Astrocyte (in vitro differentiated cells and primary cell): Measurements from ENCODE around the gene CDC45. TPM values are rescaled to one million over a fixed set of nuclear protein-coding genes. Genes with fewer than 3 reads are reported as not detected.

Experiments
- DNase-seq: peaks from one replicate; pipeline ENCODE4 v3.0.0-alpha.2; 2010; ENCODE audit warnings: low read depth
- FAIRE-seq: peaks from 2 replicates; lab custom pipeline; 2011; peaks lifted over from hg19 to GRCh38; lab: Jason Lieb, UNC
- H2AFZ ChIP-seq: 2 replicates; pipeline ENCODE4 v1.6.0; 2012; ENCODE audit warnings: low read depth, low read length, inconsistent platforms
- H3K27ac ChIP-seq: 2 replicates; pipeline ENCODE4 v1.5.1; 2011; ENCODE audit warnings: low read depth, low read length, inconsistent platforms
- H3K27me3 ChIP-seq: 2 replicates; pipeline ENCODE4 v1.6.0; 2011; ENCODE audit warnings: low read length, inconsistent platforms; ENCODE audit not compliant: insufficient read depth
- H3K36me3 ChIP-seq: 2 replicates; pipeline ENCODE4 v1.5.1; 2011; ENCODE audit warnings: low read length, inconsistent platforms; ENCODE audit not compliant: insufficient read depth
- H3K4me1 ChIP-seq: 2 replicates; pipeline ENCODE4 v1.5.1; 2011; ENCODE audit warnings: low read length, inconsistent platforms; ENCODE audit not compliant: insufficient read depth
- H3K4me2 ChIP-seq: 2 replicates; pipeline ENCODE4 v1.6.0; 2012; ENCODE audit warnings: low read length, inconsistent platforms
- H3K4me3 ChIP-seq: 2 replicates; pipeline ENCODE4 v1.5.1; 2011; ENCODE audit warnings: low read depth, mild to moderate bottlenecking, low read length, inconsistent platforms; ENCODE audit not compliant: insufficient read depth
- H3K79me2 ChIP-seq: 2 replicates; pipeline ENCODE4 v1.6.0; 2012; ENCODE audit warnings: mild to moderate bottlenecking, low read length, inconsistent platforms; ENCODE audit not compliant: insufficient read depth
- H3K9ac ChIP-seq: 2 replicates; pipeline ENCODE4 v1.6.0; 2012; ENCODE audit warnings: mild to moderate bottlenecking, low read length, inconsistent platforms
- H3K9me3 ChIP-seq: 2 replicates; pipeline ENCODE4 v1.5.1; 2012; ENCODE audit warnings: low read depth, mild to moderate bottlenecking, low read length, inconsistent platforms; ENCODE audit not compliant: insufficient read depth
- H4K20me1 ChIP-seq: 2 replicates; pipeline ENCODE4 v1.6.0; 2012; ENCODE audit warnings: low read length, inconsistent platforms; ENCODE audit not compliant: insufficient read depth
- H3K27ac Mint-ChIP-seq: one replicate; pipeline ENCODE4 v1.8.0; 2021; ENCODE audit warnings: mild to moderate bottlenecking, mixed read lengths; ENCODE audit not compliant: unreplicated experiment
- H3K27me3 Mint-ChIP-seq: one replicate; pipeline ENCODE4 v1.8.0; 2021; ENCODE audit warnings: low read depth, mixed read lengths; ENCODE audit not compliant: unreplicated experiment
- H3K36me3 Mint-ChIP-seq: one replicate; pipeline ENCODE4 v1.8.0; 2021; ENCODE audit warnings: low read depth, mixed read lengths; ENCODE audit not compliant: unreplicated experiment
- H3K4me1 Mint-ChIP-seq: one replicate; pipeline ENCODE4 v1.8.0; 2021; ENCODE audit warnings: low read depth, mixed read lengths; ENCODE audit not compliant: unreplicated experiment
- H3K4me3 Mint-ChIP-seq: one replicate; pipeline ENCODE4 v1.8.0; 2021; ENCODE audit warnings: mild to moderate bottlenecking, moderate library complexity, mixed read lengths; ENCODE audit not compliant: unreplicated experiment
- H3K9me3 Mint-ChIP-seq: one replicate; pipeline ENCODE4 v1.8.0; 2021; ENCODE audit warnings: mild to moderate bottlenecking, mixed read lengths; ENCODE audit not compliant: unreplicated experiment
- CTCF ChIP-seq: IDR thresholded peaks from 2 replicates; pipeline ENCODE4 v1.5.1; 2011; ENCODE audit warnings: low read depth, mild to moderate bottlenecking, inconsistent platforms, low read length, moderate library complexity; ENCODE audit not compliant: insufficient read depth
- EZH2 ChIP-seq: IDR thresholded peaks from 2 replicates; pipeline ENCODE4 v1.6.1; 2012; ENCODE audit warnings: mild to moderate bottlenecking, low read length, inconsistent platforms; ENCODE audit not compliant: insufficient read depth
- total RNA-seq: library from RNA; stranded (reverse); gene quantifications from 2 replicates; pipeline ENCODE4 v1.2.1, GENCODE V29; 2021

The CDC45 gene
- total RNA-seq, 1 donor from 2014 or later = 2.1 TPM

GRCh38 chr22:19525116-19525660, 45.5 kb downstream of the CDC45 start:
- H3K4me3 Mint-ChIP-seq = no peak overlapping the region
- no peak overlapping the region for H3K9ac ChIP-seq
- no peak for FAIRE-seq
- no peak overlapping the region for H3K27ac Mint-ChIP-seq
- no peaks in the 10 kb centered on the region for H3K79me2 ChIP-seq
- H3K27me3 Mint-ChIP-seq = peaks cover 49% of the 10 kb centered on the region
- H3K4me1 ChIP-seq = peaks cover 20% of the 10 kb centered on the region
- no peak overlapping the region for H2AFZ ChIP-seq
- no peaks in the 10 kb centered on the region for H4K20me1 ChIP-seq
- no peaks in the 10 kb centered on the region for H3K9me3 ChIP-seq
- H3K9me3 Mint-ChIP-seq = no peaks in the 10 kb centered on the region
- no peak for DNase-seq
- H3K4me2 ChIP-seq = no peak overlapping the region
- H3K36me3 Mint-ChIP-seq = no peaks in the 10 kb centered on the region
- H3K27me3 ChIP-seq = peaks cover 7% of the 10 kb centered on the region
- H3K27ac ChIP-seq = no peak overlapping the region
- H3K36me3 ChIP-seq = no peaks in the 10 kb centered on the region
- TF ChIP-seq EZH2 = no peak
- TF ChIP-seq CTCF = no peak
- H3K4me1 Mint-ChIP-seq = peaks cover 1% of the 10 kb centered on the region
- H3K4me3 ChIP-seq = no peak overlapping the region

GRCh38 chr22:19525666-19526065, 45.9 kb downstream of the CDC45 start:
- Histone ChIP-seq H3K79me2 (no peaks in the 10 kb centered on the region), H4K20me1 (no peaks in the 10 kb centered on the region), H2AFZ (no peak overlapping the region), H3K36me3 (no peaks in the 10 kb centered on the region), H3K4me2 (no peak overlapping the region), H3K9ac (no peak overlapping the region), H3K4me1 (peaks cover 20% of the 10 kb centered on the region), H3K4me3 (no peak overlapping the region), H3K9me3 (no peaks in the 10 kb centered on the region), H3K27ac (no peak overlapping the region), H3K27me3 (peaks cover 11% of the 10 kb centered on the region)
- no peaks in the 10 kb centered on the region for H3K36me3 Mint-ChIP-seq
- H3K9me3 Mint-ChIP-seq = no peaks in the 10 kb centered on the region
- TF ChIP-seq EZH2 = no peak
- TF ChIP-seq CTCF = no peak
- peaks cover 50% of the 10 kb centered on the region for H3K27me3 Mint-ChIP-seq
- no peak for DNase-seq
- FAIRE-seq = no peak
- H3K4me3 Mint-ChIP-seq = no peak overlapping the region
- no peak overlapping the region for H3K27ac Mint-ChIP-seq
- H3K4me1 Mint-ChIP-seq = peaks cover 1% of the 10 kb centered on the region

GRCh38 chr22:19526076-19526701, 46.5 kb downstream of the CDC45 start:
- no peak overlapping the region for H3K4me3 Mint-ChIP-seq
- DNase-seq = no peak
- peaks cover 51% of the 10 kb centered on the region for H3K27me3 Mint-ChIP-seq

More at GRCh38 chr22:19526076-19526701, 46.5 kb downstream of the CDC45 start:
- H3K4me1 Mint-ChIP-seq = peaks cover 1% of the 10 kb centered on the region
- H3K4me2 ChIP-seq = no peak overlapping the region
- no peaks in the 10 kb centered on the region for H4K20me1 ChIP-seq
- no peak overlapping the region for H2AFZ ChIP-seq
- no peak overlapping the region for H3K27ac Mint-ChIP-seq
- no peak overlapping the region for H3K27ac ChIP-seq
- H3K79me2 ChIP-seq = no peaks in the 10 kb centered on the region
- no peaks in the 10 kb centered on the region for H3K36me3 Mint-ChIP-seq
- no peak overlapping the region for H3K4me3 ChIP-seq
- H3K9me3 Mint-ChIP-seq = no peaks in the 10 kb centered on the region
- peaks cover 20% of the 10 kb centered on the region for H3K4me1 ChIP-seq
- peaks cover 13% of the 10 kb centered on the region for H3K27me3 ChIP-seq
- TF ChIP-seq EZH2 (no peak), CTCF (no peak)
- no peak overlapping the region for H3K9ac ChIP-seq
- no peaks in the 10 kb centered on the region for H3K36me3 ChIP-seq
- H3K9me3 ChIP-seq = no peaks in the 10 kb centered on the region
- no peak for FAIRE-seq
